WI38 (cell line): ENCODE results near the gene MITF.
A peak's percentile ranks its signal among the peaks of the same experiment; 100 is the strongest.

Experiments used
- H3K4me3 ChIP-seq: 2 replicates; pipeline ENCODE4 v1.5.1; 2011; ENCODE audit warnings: low read depth, mild to moderate bottlenecking, control low read depth, low read length
- TF ChIP-seq, protein P1 (sequence below): IDR thresholded peaks from 2 replicates; pipeline ENCODE4 v1.5.1; 2012; ENCODE audit warnings: low read depth, mild to moderate bottlenecking, control low read depth, low read length

The MITF gene

DNA sequence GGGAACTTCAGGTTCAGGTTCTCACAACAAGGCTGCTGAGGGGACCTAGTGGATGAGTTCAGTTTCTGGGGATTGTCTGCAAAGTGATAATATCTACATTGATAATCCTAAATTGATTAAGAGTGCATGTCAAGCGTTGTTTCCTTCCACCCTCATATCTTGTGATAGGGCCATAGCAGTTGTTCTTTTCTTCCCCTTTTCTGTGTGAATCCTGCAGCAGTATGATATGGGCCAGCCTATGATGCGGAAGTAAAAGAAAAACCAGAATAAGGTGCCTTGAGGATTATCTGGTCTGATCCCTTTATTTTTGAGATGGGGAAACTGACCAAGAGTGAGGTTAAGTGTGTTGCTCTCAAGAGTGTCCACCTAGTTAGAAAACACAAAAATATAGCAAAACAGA lies 86.2 kb downstream of the MITF start:
- no peak overlapping the region for H3K4me3 ChIP-seq
- TF ChIP-seq, protein P1, sequence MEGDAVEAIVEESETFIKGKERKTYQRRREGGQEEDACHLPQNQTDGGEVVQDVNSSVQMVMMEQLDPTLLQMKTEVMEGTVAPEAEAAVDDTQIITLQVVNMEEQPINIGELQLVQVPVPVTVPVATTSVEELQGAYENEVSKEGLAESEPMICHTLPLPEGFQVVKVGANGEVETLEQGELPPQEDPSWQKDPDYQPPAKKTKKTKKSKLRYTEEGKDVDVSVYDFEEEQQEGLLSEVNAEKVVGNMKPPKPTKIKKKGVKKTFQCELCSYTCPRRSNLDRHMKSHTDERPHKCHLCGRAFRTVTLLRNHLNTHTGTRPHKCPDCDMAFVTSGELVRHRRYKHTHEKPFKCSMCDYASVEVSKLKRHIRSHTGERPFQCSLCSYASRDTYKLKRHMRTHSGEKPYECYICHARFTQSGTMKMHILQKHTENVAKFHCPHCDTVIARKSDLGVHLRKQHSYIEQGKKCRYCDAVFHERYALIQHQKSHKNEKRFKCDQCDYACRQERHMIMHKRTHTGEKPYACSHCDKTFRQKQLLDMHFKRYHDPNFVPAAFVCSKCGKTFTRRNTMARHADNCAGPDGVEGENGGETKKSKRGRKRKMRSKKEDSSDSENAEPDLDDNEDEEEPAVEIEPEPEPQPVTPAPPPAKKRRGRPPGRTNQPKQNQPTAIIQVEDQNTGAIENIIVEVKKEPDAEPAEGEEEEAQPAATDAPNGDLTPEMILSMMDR: no peak

GRCh38 chr3:69827127-69827526 lies 87.9 kb downstream of the MITF start:
- H3K4me3 ChIP-seq: no peak overlapping the region
- TF ChIP-seq, protein P1: no peak

GRCh38 chr3:69828817-69829216 lies 89.6 kb downstream of the MITF start:
- TF ChIP-seq, protein P1: no peak

GRCh38 chr3:69830147-69830546 lies 90.9 kb downstream of the MITF start:
- H3K4me3 ChIP-seq: no peak overlapping the region
- TF ChIP-seq, protein P1: no peak

More at GRCh38 chr3:69828817-69829216, 89.6 kb downstream of the MITF start:
- H3K4me3 ChIP-seq: no peak overlapping the region

GRCh38 chr3:69831737-69832136 lies 92.5 kb downstream of the MITF start:
- H3K4me3 ChIP-seq: no peak overlapping the region
- TF ChIP-seq, protein P1: no peak

GRCh38 chr3:69833591-69833990 lies 94.3 kb downstream of the MITF start:
- TF ChIP-seq, protein P1: no peak
- H3K4me3 ChIP-seq: no peak overlapping the region

DNA sequence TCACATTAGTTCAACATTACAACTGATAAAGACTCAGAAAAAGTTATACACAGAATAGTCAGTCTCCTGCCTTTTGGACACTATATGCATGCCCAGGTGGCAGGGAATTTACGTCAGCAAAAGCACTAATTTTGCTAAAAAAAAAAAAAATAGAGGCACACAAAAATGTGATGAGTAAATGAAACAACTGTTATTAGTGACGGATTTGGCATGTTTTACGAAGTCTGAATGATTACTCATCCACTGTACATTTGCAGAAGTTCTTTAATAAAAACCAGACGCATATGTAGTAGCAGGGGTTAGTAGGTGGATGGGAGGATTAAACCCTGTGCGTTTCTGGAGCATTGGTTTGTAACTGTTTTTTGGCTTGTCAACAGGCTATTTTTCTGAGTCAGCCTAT lies 99.0 kb downstream of the MITF start:
- TF ChIP-seq, protein P1: no peak
- H3K4me3 ChIP-seq: peak overlapping the region; percentile 50
